ACC112 (cell line): ENCODE data around the gene IPO11.

Experiments
- H2AFZ ChIP-seq: fragments of 200-600 bp; sonication (generic); one replicate; pipeline ENCODE4 v1.6.0; 2017; ENCODE audit warnings: antibody characterized with exemption, low read length; ENCODE audit not compliant: unreplicated experiment
- H3K27ac ChIP-seq: fragments of 200-600 bp; sonication (generic); 2 replicates; pipeline ENCODE4 v1.5.1; 2014; ENCODE audit warnings: low read depth, mild to moderate bottlenecking, antibody characterized with exemption, low read length, moderate library complexity
- H3K27me3 ChIP-seq: fragments of 200-600 bp; sonication (generic); 2 replicates; pipeline ENCODE4 v1.6.1; 2014; ENCODE audit warnings: mild to moderate bottlenecking, antibody characterized with exemption, low read length, moderate library complexity, mixed read lengths; ENCODE audit not compliant: insufficient read depth
- H3K36me3 ChIP-seq: fragments of 200-600 bp; sonication (generic); 2 replicates; pipeline ENCODE4 v1.6.1; 2016; ENCODE audit warnings: mild to moderate bottlenecking, antibody characterized with exemption, low read length, moderate library complexity, mixed read lengths; ENCODE audit not compliant: insufficient read depth
- H3K4me1 ChIP-seq: fragments of 200-600 bp; sonication (generic); one replicate; pipeline ENCODE4 v1.6.1; 2016; ENCODE audit warnings: low read length, mixed read lengths; ENCODE audit not compliant: insufficient read depth, unreplicated experiment, control insufficient read depth
- H3K4me3 ChIP-seq: fragments of 200-600 bp; sonication (generic); 2 replicates; pipeline ENCODE4 v1.5.1; 2014; ENCODE audit warnings: mild to moderate bottlenecking, low read depth, low read length
- H3K79me2 ChIP-seq: fragments of 200-600 bp; sonication (generic); one replicate; pipeline ENCODE4 v1.6.0; 2016; ENCODE audit warnings: low read length; ENCODE audit not compliant: control insufficient read depth, unreplicated experiment, insufficient read depth

Gene IPO11

DNA sequence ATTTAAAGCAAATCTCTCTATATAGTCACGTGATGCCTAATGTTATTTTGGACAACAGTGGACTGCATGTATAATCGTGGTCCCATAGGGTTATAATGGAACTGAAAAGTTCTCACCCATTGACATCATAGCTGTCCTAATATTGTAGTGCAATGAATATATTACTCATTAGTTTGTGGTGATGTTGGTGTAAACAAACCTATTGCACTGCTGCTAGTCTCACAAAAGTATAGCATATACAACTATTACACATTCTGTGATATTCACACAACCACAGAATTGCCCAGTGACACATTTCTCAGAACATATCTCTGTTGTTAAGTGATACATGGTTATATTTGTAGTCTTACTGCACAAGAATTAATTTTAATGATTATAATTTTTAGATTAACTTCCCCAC is 37.7 kb downstream of the IPO11 start:
- no peak overlapping the region for H3K27ac ChIP-seq
- H3K36me3 ChIP-seq = no peaks in the 10 kb centered on the region; the same call in 1 of the 2 replicates
- H3K4me3 ChIP-seq = no peak overlapping the region
- H3K79me2 ChIP-seq = no peaks in the 10 kb centered on the region
- no peaks in the 10 kb centered on the region for H3K27me3 ChIP-seq
- H3K4me1 ChIP-seq = no peaks in the 10 kb centered on the region
- H2AFZ ChIP-seq = no peak overlapping the region

DNA sequence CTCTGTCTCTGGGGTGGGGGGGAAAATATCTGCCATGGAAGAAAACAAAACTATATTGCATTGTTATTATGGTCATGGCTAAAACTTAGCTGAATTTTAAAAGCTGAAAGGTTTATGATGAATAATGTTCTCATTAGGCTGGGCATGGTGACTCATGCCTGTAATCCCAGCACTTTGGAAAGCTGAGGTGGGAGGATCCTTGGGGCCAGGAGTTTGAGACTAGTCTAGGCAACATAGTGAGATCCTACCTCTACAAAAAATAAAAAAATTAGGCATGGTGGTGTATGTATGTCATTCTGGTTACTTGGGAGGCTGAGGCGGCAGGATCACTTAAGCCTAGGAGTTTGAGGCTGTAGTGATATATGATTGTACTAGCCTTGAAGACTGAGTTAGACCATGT is 44.5 kb downstream of the IPO11 start:
- Histone ChIP-seq H3K4me3 (no peak overlapping the region), H3K79me2 (peaks cover 3% of the 10 kb centered on the region), H3K27ac (no peak overlapping the region), H2AFZ (no peak overlapping the region), H3K4me1 (peaks cover 10% of the 10 kb centered on the region), H3K27me3 (no peaks in the 10 kb centered on the region), H3K36me3 (no peaks in the 10 kb centered on the region)

DNA sequence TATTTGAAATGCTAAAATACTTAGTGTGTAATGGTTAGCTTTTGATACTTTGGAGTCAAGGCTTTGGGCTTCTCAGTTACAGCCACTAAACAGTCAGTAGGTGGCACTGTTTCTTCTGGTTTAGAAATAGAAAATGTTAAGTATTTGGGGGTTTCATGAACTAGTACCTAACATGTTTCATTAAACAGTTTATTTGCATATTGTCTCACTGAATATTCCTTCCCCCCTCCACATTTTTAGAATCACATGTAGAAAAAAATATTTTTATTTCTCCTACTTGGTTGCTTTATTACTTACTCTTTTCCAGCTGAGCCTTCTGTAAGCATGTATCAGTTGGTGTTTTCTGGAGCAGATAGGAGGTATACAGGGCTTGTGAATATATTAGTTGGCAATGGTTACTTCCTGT is 48.0 kb downstream of the IPO11 start:
- Histone ChIP-seq H2AFZ (no peak overlapping the region), H3K36me3 (no peaks in the 10 kb centered on the region), H3K4me1 (peaks cover 12% of the 10 kb centered on the region), H3K27me3 (no peaks in the 10 kb centered on the region), H3K79me2 (peaks cover 7% of the 10 kb centered on the region), H3K4me3 (no peak overlapping the region), H3K27ac (no peak overlapping the region)

DNA sequence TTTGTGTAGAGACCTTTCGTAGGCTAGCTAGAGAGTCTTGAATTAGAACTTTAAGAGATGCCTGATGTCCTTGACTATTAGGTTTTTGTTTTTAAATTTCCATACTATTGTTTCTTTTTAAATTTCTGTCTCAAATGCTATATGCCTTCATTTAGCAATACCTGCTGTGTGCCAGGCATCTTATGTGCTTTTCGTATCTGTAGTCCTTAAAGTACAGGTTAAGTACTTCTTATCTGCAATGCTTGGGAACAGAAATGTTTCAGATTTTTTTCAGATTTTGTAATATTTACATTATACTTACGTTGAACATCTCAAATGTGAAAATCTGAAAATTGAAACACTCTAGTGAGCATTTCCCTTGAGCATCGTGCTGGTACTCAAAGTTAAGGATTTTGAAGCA is 49.0 kb downstream of the IPO11 start:
- Histone ChIP-seq H3K4me1 (peaks cover 16% of the 10 kb centered on the region), H3K79me2 (peaks cover 9% of the 10 kb centered on the region), H3K4me3 (no peak overlapping the region), H2AFZ (no peak overlapping the region), H3K36me3 (no peaks in the 10 kb centered on the region), H3K27ac (no peak overlapping the region), H3K27me3 (no peaks in the 10 kb centered on the region)

DNA sequence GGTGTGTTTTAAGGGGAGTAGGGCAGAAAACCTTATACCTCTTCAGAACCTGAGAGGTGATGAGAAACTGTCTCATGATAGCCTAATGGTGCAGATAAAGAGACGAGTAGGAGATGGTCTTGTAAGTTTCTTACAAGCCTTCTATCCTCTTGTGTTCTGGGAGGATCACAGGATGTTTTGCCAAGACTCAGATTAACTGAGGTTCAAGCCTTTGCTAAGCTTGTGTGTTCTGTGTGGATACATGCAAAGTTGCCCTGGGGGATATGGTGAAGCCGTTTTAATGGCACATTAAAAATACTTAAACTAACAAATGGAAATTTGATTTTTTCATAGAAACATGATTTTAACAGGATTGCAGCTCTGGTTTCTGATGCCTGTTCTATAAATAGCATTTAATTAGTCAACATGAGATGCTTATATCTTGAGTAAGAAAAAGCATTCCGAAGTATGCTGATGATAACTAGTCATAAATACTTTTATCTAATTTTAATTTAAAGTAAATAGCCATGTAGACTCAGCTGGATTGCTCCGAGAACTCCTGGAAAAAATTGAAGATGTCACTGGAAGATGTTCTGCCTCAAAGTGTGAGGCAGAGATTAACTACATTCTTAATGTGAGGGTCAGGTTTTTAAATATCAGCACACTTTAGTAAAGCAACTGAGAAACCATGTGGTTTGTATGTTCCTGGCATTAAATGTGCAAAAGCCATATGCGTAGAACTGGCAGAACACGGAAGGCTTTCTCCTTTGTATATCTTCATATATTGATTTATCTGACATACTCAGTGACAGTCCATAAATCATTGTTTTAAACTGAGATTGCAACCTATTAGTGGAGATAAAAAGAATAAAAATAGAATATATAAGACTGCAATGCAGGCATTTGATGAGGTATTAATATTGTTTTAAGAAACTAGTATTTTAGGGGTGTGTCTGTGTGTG is 53.7 kb downstream of the IPO11 start:
- no peaks in the 10 kb centered on the region for H3K27me3 ChIP-seq
- no peak overlapping the region for H3K27ac ChIP-seq
- peaks cover 6% of the 10 kb centered on the region for H3K79me2 ChIP-seq
- H2AFZ ChIP-seq = no peak overlapping the region
- H3K36me3 ChIP-seq = 0 out of 2 replicates have a peak, but pooled peaks cover 4% of the 10 kb centered on the region
- peaks cover 7% of the 10 kb centered on the region for H3K4me1 ChIP-seq
- H3K4me3 ChIP-seq = no peak overlapping the region

DNA sequence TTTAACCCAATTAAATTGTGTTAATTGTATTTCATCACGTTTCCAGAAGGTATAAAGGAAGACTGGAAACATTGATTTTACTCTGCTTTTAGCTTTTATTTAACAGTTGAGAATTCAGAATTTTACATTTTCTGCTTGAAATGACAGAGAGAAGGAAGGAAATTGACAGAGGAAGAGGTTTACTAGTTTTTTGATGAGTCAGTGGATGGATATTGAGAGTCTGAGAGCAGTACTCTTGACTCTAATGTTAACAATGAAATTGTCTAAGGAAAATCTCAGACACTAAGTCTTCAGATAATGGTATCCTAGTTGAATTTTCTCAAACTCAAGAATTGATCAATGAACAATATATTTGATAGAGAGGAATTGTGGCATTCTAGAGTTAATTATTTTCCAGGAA is 60.6 kb downstream of the IPO11 start:
- Histone ChIP-seq H3K36me3 (no peaks in the 10 kb centered on the region), H3K27ac (peak overlapping the region; percentile 49)

DNA sequence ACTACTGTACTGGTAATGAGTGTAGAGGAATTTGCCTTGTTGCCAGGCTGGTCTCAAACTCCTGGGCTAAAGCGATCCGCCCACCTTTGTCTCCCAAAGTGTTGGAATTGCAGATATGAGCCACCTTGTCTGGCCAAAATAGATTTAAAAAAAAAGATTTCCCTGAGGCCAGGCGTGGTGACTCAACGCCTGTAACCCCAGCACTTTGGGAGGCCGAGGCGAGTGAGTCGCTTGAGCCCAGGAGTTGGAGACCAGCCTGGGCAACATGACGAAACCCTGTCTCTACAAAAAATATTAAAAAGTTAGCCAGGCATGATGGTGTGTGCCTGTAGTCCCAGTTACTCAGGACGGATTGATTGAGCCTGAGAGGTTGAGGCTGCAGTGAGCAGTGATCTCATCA is 62.5 kb downstream of the IPO11 start:
- Histone ChIP-seq H3K79me2 (peaks cover 2% of the 10 kb centered on the region), H2AFZ (no peak overlapping the region), H3K27me3 (no peaks in the 10 kb centered on the region), H3K36me3 (no peaks in the 10 kb centered on the region), H3K4me3 (no peak overlapping the region), H3K4me1 (peaks cover 19% of the 10 kb centered on the region), H3K27ac (peak overlapping the region; percentile 27; the same call in 1 of the 2 replicates)

More for the DNA sequence above, 60.6 kb downstream of the IPO11 start:
- H3K4me1 ChIP-seq = peaks cover 19% of the 10 kb centered on the region
- H3K27me3 ChIP-seq = no peaks in the 10 kb centered on the region
- H3K4me3 ChIP-seq = no peak overlapping the region
- H3K79me2 ChIP-seq = peaks cover 2% of the 10 kb centered on the region
- H2AFZ ChIP-seq = no peak overlapping the region

DNA sequence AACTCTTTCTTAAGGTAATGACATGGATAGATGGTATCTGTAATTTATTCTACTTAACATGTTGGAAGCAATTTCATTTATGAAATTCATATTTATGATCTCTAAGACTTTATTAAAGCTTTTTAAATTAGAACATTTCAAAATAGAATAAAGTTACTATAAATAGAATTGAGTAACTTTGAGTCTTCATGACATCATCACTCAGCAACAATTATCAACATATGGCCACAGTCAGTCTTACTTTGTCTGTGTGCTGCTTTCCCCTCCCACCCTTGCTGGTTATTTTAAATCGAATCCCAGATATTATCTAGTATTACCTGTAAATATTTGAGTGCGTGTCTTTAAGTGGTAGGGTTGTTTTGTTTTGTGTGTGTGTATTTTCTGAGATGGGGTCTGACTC is 65.2 kb downstream of the IPO11 start:
- Histone ChIP-seq H3K4me1 (peaks cover 19% of the 10 kb centered on the region), H3K79me2 (peaks cover 2% of the 10 kb centered on the region), H3K4me3 (no peak overlapping the region), H3K36me3 (no peaks in the 10 kb centered on the region), H3K27me3 (no peaks in the 10 kb centered on the region), H3K27ac (peak overlapping the region; percentile 21; the same call in 1 of the 2 replicates), H2AFZ (no peak overlapping the region)

DNA sequence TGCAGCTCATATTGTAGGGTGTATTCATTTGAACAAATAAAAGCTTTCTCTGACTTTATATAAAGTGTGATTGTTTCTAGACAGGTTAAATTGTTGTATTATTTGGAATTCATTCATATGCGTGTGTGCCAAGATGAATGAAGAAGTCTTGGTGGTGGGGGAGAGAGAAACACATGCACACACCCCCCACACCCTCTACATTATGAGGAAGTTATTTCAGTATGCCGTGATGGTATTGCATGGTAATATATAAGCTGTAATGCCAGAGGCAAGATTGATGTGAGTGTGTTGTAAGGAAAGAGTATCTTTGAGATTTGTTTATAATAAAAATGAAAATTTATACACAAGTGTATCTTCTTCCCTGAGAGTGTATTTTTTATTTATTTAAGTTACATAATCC is 71.0 kb downstream of the IPO11 start:
- H3K27ac ChIP-seq = no peak overlapping the region
- no peaks in the 10 kb centered on the region for H3K79me2 ChIP-seq
- H3K36me3 ChIP-seq = no peaks in the 10 kb centered on the region
- H3K4me1 ChIP-seq = no peaks in the 10 kb centered on the region
- no peaks in the 10 kb centered on the region for H3K27me3 ChIP-seq
- no peak overlapping the region for H2AFZ ChIP-seq
- H3K4me3 ChIP-seq = no peak overlapping the region

DNA sequence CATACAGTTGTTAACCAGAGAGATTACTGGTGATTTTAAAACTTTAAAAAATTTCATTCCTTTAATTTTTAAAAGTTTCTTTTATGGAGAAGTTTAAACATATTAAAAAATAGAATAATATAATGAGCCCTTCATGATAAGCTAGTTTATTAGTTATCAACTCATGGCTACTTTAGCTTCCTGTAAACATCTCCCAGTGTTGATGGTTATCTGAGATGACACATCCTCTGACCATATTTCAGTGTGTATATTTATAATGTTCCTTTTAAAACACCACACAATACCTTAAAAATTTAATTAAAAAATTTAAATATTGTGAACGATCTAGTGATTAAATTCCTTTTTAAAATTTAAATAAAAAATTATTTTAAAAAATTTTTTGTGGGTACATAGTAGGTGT is 74.1 kb downstream of the IPO11 start:
- Histone ChIP-seq H3K36me3 (no peaks in the 10 kb centered on the region), H3K27me3 (no peaks in the 10 kb centered on the region), H3K79me2 (no peaks in the 10 kb centered on the region)

DNA sequence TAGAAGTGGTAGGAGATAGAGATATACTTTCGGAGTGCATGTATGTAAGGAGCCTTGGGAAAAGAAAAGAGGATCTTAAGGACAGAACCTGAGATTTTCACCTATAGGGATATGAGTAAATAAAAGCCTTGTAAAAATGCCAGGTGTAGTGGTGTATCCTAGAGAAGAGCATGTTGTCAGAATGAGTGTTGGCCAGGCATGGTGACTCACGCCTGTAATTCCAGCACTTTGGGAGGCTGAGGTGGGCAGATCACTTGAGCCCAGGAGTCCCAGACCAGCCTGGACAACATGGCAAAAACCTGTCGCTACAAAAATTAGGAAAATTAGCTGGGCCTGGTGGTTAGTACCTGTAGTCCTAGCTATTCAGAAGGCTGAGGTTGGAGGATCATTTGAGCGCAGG is 76.0 kb downstream of the IPO11 start:
- Histone ChIP-seq H3K4me1 (no peaks in the 10 kb centered on the region), H2AFZ (no peak overlapping the region), H3K4me3 (no peak overlapping the region), H3K79me2 (no peaks in the 10 kb centered on the region), H3K27ac (no peak overlapping the region), H3K27me3 (no peaks in the 10 kb centered on the region), H3K36me3 (no peaks in the 10 kb centered on the region; the same call in 1 of the 2 replicates)

More for the DNA sequence above, 74.1 kb downstream of the IPO11 start:
- Histone ChIP-seq H3K27ac (no peak overlapping the region), H3K4me1 (no peaks in the 10 kb centered on the region), H3K4me3 (no peak overlapping the region), H2AFZ (no peak overlapping the region)
